GM12878 (cell line): ENCODE measurements around the gene KCNAB3.

Source experiments
- BMI1 ChIP-seq: fragments of 450-650 bp; IDR thresholded peaks from 2 replicates; pipeline ENCODE4 v1.6.1; 2016; ENCODE audit warnings: mild to moderate bottlenecking, moderate library complexity, borderline replicate concordance
- NR2C1 ChIP-seq: fragments of 450-650 bp; IDR thresholded peaks from 2 replicates; pipeline ENCODE4 v1.6.1; 2017; ENCODE audit warnings: antibody characterized with exemption, mild to moderate bottlenecking, moderate library complexity
- SUZ12 ChIP-seq: fragments of 200-600 bp; sonication (generic); IDR thresholded peaks from one replicate; pipeline ENCODE4 v1.6.1; 2018; ENCODE audit warnings: antibody characterized with exemption, mild to moderate bottlenecking; ENCODE audit not compliant: unreplicated experiment
- TAF1 ChIP-seq: IDR thresholded peaks from 2 replicates; pipeline ENCODE4 v1.6.1; 2011; ENCODE audit warnings: mild to moderate bottlenecking, low read depth, low read length, borderline replicate concordance
- TF ChIP-seq, protein P1 (sequence below), 3 experiments: IDR thresholded peaks in 2 of 3; conservative IDR thresholded peaks in 1 of 3; 2 replicates each; pipeline ENCODE4 v1.5.1; 2011; ENCODE audit warnings: low read depth in 3 of 3, low read length in 3 of 3, mild to moderate bottlenecking in 3 of 3, control low read depth in 2 of 3, moderate library complexity in 2 of 3, inconsistent platforms in 1 of 3, mixed read lengths in 1 of 3; ENCODE audit not compliant: control insufficient read depth in 2 of 3, insufficient read depth in 1 of 3; ENCODE audit errors: extremely low read depth in 1 of 3
- TF ChIP-seq, protein P2 (sequence below): fragments of 450-650 bp; IDR thresholded peaks from 2 replicates; pipeline ENCODE4 v1.6.1; 2017; ENCODE audit warnings: low read depth, mild to moderate bottlenecking, moderate library complexity
- TF ChIP-seq, protein P3 (sequence below): IDR thresholded peaks from 2 replicates; pipeline ENCODE4 v1.6.1; 2012; ENCODE audit warnings: mild to moderate bottlenecking, low read depth, low read length
- TF ChIP-seq, protein P4 (sequence below): IDR thresholded peaks from 2 replicates; pipeline ENCODE4 v1.6.1; 2011; ENCODE audit warnings: borderline replicate concordance, low read depth, mild to moderate bottlenecking, moderate library complexity, mixed read lengths, low read length; ENCODE audit not compliant: insufficient read depth; ENCODE audit errors: extremely low read length

DNA sequence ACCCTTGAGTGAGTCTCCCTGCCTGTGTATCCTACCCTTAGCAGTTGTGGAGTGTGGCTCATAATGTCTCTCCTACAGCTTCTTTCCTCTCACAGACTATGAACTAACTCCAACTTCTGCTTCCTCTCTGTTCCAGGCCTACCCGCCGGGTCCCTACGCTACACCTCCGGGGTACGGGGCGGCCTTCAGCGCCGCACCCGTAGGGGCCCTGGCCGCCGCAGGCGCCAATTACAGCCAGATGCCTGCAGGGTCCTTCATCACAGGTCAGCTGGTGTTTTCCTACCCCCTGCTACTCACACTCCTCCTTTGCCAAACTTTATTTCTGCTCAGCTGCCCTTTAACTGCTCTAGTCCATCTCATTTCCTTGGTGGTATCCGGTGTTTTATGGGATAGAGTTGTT, 18.9 kb downstream of the KCNAB3 start:
- TF ChIP-seq, protein P1, sequence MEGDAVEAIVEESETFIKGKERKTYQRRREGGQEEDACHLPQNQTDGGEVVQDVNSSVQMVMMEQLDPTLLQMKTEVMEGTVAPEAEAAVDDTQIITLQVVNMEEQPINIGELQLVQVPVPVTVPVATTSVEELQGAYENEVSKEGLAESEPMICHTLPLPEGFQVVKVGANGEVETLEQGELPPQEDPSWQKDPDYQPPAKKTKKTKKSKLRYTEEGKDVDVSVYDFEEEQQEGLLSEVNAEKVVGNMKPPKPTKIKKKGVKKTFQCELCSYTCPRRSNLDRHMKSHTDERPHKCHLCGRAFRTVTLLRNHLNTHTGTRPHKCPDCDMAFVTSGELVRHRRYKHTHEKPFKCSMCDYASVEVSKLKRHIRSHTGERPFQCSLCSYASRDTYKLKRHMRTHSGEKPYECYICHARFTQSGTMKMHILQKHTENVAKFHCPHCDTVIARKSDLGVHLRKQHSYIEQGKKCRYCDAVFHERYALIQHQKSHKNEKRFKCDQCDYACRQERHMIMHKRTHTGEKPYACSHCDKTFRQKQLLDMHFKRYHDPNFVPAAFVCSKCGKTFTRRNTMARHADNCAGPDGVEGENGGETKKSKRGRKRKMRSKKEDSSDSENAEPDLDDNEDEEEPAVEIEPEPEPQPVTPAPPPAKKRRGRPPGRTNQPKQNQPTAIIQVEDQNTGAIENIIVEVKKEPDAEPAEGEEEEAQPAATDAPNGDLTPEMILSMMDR (IDR thresholded peaks at IDR 0.05 in 2 of 3, conservative IDR thresholded peaks at IDR 0.05 in 1 of 3; ENCODE audit: control insufficient read depth in 2 of 3, extremely low read depth in 1 of 3, insufficient read depth in 1 of 3, low read depth in 3 of 3, low read length in 3 of 3) = no peak
- TF ChIP-seq BMI1 = no peak
- TF ChIP-seq, protein P2, sequence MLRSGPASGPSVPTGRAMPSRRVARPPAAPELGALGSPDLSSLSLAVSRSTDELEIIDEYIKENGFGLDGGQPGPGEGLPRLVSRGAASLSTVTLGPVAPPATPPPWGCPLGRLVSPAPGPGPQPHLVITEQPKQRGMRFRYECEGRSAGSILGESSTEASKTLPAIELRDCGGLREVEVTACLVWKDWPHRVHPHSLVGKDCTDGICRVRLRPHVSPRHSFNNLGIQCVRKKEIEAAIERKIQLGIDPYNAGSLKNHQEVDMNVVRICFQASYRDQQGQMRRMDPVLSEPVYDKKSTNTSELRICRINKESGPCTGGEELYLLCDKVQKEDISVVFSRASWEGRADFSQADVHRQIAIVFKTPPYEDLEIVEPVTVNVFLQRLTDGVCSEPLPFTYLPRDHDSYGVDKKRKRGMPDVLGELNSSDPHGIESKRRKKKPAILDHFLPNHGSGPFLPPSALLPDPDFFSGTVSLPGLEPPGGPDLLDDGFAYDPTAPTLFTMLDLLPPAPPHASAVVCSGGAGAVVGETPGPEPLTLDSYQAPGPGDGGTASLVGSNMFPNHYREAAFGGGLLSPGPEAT = no peak
- no peak for TF ChIP-seq SUZ12
- TF ChIP-seq, protein P3, sequence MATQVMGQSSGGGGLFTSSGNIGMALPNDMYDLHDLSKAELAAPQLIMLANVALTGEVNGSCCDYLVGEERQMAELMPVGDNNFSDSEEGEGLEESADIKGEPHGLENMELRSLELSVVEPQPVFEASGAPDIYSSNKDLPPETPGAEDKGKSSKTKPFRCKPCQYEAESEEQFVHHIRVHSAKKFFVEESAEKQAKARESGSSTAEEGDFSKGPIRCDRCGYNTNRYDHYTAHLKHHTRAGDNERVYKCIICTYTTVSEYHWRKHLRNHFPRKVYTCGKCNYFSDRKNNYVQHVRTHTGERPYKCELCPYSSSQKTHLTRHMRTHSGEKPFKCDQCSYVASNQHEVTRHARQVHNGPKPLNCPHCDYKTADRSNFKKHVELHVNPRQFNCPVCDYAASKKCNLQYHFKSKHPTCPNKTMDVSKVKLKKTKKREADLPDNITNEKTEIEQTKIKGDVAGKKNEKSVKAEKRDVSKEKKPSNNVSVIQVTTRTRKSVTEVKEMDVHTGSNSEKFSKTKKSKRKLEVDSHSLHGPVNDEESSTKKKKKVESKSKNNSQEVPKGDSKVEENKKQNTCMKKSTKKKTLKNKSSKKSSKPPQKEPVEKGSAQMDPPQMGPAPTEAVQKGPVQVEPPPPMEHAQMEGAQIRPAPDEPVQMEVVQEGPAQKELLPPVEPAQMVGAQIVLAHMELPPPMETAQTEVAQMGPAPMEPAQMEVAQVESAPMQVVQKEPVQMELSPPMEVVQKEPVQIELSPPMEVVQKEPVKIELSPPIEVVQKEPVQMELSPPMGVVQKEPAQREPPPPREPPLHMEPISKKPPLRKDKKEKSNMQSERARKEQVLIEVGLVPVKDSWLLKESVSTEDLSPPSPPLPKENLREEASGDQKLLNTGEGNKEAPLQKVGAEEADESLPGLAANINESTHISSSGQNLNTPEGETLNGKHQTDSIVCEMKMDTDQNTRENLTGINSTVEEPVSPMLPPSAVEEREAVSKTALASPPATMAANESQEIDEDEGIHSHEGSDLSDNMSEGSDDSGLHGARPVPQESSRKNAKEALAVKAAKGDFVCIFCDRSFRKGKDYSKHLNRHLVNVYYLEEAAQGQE = no peak
- TF ChIP-seq, protein P4, sequence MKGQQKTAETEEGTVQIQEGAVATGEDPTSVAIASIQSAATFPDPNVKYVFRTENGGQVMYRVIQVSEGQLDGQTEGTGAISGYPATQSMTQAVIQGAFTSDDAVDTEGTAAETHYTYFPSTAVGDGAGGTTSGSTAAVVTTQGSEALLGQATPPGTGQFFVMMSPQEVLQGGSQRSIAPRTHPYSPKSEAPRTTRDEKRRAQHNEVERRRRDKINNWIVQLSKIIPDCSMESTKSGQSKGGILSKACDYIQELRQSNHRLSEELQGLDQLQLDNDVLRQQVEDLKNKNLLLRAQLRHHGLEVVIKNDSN = no peak
- TF ChIP-seq NR2C1 = no peak
- no peak for TF ChIP-seq TAF1
